IMR-90 (cell line): ENCODE results near the gene SPATA12. TPM values are rescaled to one million over a fixed set of nuclear protein-coding genes. Genes with fewer than 3 reads are reported as not detected.

ENCODE experiments used
- ATAC-seq: fragments of 200-7000 bp; cut with Tn5 transposase; 2 replicates; pipeline ENCODE4 v1.9.1; 2020; ENCODE audit warnings: low read depth, mild to moderate bottlenecking, moderate library complexity
- BruUV-seq: library from RNA; stranded (reverse); fragments of 400-500 nt; replicated peaks from 2 replicates; lab custom pipeline; 2021; lab: Mats Ljungman, UMichigan
- CTCF ChIA-PET: fragments of 300-600 bp; formaldehyde crosslinking; extraction: SDS; loops from one replicate; lab custom pipeline; 2021; ENCODE audit warnings: antibody characterized with exemption; lab: Yijun Ruan, JAX
- POLR2A ChIA-PET: fragments of 300-600 bp; sonication (Branson Sonifier 250); formaldehyde crosslinking; loops from one replicate; lab custom pipeline; 2022; ENCODE audit warnings: antibody characterized with exemption; ENCODE audit not compliant: unreplicated experiment; lab: Charles Lee
- DNase-seq: peaks from one replicate; pipeline ENCODE4 v3.0.0; 2013
- H2AFZ ChIP-seq: replicated peaks from 2 replicates; pipeline ENCODE3; 2013; ENCODE audit warnings: low read length, mild to moderate bottlenecking; ENCODE audit not compliant: poor library complexity
- H2AK5ac ChIP-seq: 2 replicates; pipeline ENCODE4 v1.6.1; 2013; ENCODE audit warnings: low read depth, low read length, inconsistent platforms
- H2AK9ac ChIP-seq: replicated peaks from 2 replicates; pipeline ENCODE3; 2013; ENCODE audit warnings: mild to moderate bottlenecking, low read depth, low read length, moderate library complexity; ENCODE audit not compliant: poor library complexity
- H2BK120ac ChIP-seq: 2 replicates; pipeline ENCODE4 v1.6.1; 2013; ENCODE audit warnings: low read depth, low read length, inconsistent platforms
- H2BK15ac ChIP-seq: 3 replicates; pipeline ENCODE4 v1.6.1; 2013; ENCODE audit warnings: low read depth, low read length, inconsistent platforms
- H2BK20ac ChIP-seq: 2 replicates; pipeline ENCODE4 v1.6.1; 2013; ENCODE audit warnings: low read depth, mild to moderate bottlenecking, inconsistent platforms, low read length, moderate library complexity
- H2BK5ac ChIP-seq: 2 replicates; pipeline ENCODE4 v1.6.1; 2013; ENCODE audit warnings: mild to moderate bottlenecking, low read depth, low read length, inconsistent platforms; ENCODE audit not compliant: poor library complexity, severe bottlenecking
- H3K14ac ChIP-seq: replicated peaks from 2 replicates; pipeline ENCODE4 v1.6.1; 2013; ENCODE audit warnings: low read depth, low read length, inconsistent platforms
- H3K18ac ChIP-seq: 2 replicates; pipeline ENCODE4 v1.6.1; 2013; ENCODE audit warnings: low read depth, low read length, control low read depth
- H3K23ac ChIP-seq: 2 replicates; pipeline ENCODE4 v1.6.1; 2013; ENCODE audit warnings: low read depth, low read length, inconsistent platforms
- H3K27ac ChIP-seq: 2 replicates; pipeline ENCODE4 v1.5.1; 2013; ENCODE audit warnings: mild to moderate bottlenecking, control low read depth, low read length; ENCODE audit not compliant: insufficient read depth
- H3K27me3 ChIP-seq: 2 replicates; pipeline ENCODE4 v1.6.1; 2013; ENCODE audit warnings: low read length; ENCODE audit not compliant: control insufficient read depth, insufficient read depth
- H3K36me3 ChIP-seq: 2 replicates; pipeline ENCODE4 v1.6.1; 2013; ENCODE audit warnings: low read length, mixed read lengths; ENCODE audit not compliant: control insufficient read depth, insufficient read depth
- H3K4ac ChIP-seq: 2 replicates; pipeline ENCODE4 v1.6.1; 2013; ENCODE audit warnings: low read depth, low read length, inconsistent platforms
- H3K4me1 ChIP-seq: 2 replicates; pipeline ENCODE4 v1.6.1; 2013; ENCODE audit warnings: low read length, mixed read lengths; ENCODE audit not compliant: control insufficient read depth, insufficient read depth
- H3K4me2 ChIP-seq: 2 replicates; pipeline ENCODE4 v1.6.1; 2013; ENCODE audit warnings: low read depth, mild to moderate bottlenecking, control low read depth, low read length, moderate library complexity
- H3K4me3 ChIP-seq: 2 replicates; pipeline ENCODE4 v1.5.1; 2013; ENCODE audit warnings: low read depth, mild to moderate bottlenecking, control low read depth, low read length, moderate library complexity; ENCODE audit not compliant: insufficient read depth
- H3K56ac ChIP-seq: 2 replicates; pipeline ENCODE4 v1.6.1; 2013; ENCODE audit warnings: low read length, inconsistent platforms; ENCODE audit not compliant: insufficient read depth; ENCODE audit errors: extremely low read depth
- H3K79me1 ChIP-seq, 2 experiments: 2 replicates each; pipeline ENCODE4 v1.6.1; 2013; ENCODE audit warnings: low read length in 2 of 2, inconsistent platforms in 1 of 2, low read depth in 1 of 2
- H3K9ac ChIP-seq: 2 replicates; pipeline ENCODE4 v1.6.1; 2013; ENCODE audit warnings: low read depth, low read length, control low read depth
- H3K9me1 ChIP-seq: 2 replicates; pipeline ENCODE4 v1.6.1; 2013; ENCODE audit warnings: low read length, inconsistent platforms; ENCODE audit not compliant: insufficient read depth
- H3K9me3 ChIP-seq: 2 replicates; pipeline ENCODE4 v1.6.1; 2013; ENCODE audit warnings: low read length; ENCODE audit not compliant: control insufficient read depth, insufficient read depth
- H4K20me1 ChIP-seq: 2 replicates; pipeline ENCODE4 v1.6.1; 2013; ENCODE audit warnings: low read length, inconsistent platforms; ENCODE audit not compliant: insufficient read depth
- H4K5ac ChIP-seq: 2 replicates; pipeline ENCODE4 v1.6.1; 2013; ENCODE audit warnings: mild to moderate bottlenecking, low read depth, low read length, control low read depth
- H4K8ac ChIP-seq, 2 experiments: 2 replicates each; pipeline ENCODE4 v1.6.1; 2013; ENCODE audit warnings: low read depth in 2 of 2, low read length in 2 of 2, control low read depth in 1 of 2, inconsistent platforms in 1 of 2
- H4K91ac ChIP-seq: 2 replicates; pipeline ENCODE4 v1.6.1; 2013; ENCODE audit warnings: low read depth, low read length, inconsistent platforms; ENCODE audit not compliant: insufficient read depth
- BHLHE40 ChIP-seq: fragments of 150-350 bp; IDR thresholded peaks from 2 replicates; pipeline ENCODE4 v1.6.1; 2016; ENCODE audit warnings: mild to moderate bottlenecking, low read depth, low read length
- CEBPB ChIP-seq: IDR thresholded peaks from 2 replicates; pipeline ENCODE4 v1.6.1; 2012; ENCODE audit warnings: low read depth, low read length, improper control_type of control experiment
- CHD1 ChIP-seq: IDR thresholded peaks from 2 replicates; pipeline ENCODE4 v1.6.1; 2012; ENCODE audit warnings: low read depth, low read length, improper control_type of control experiment
- FOS ChIP-seq: fragments of 150-350 bp; IDR thresholded peaks from 2 replicates; pipeline ENCODE4 v1.6.1; 2016; ENCODE audit warnings: low read depth, low read length
- MAFK ChIP-seq: IDR thresholded peaks from 2 replicates; pipeline ENCODE4 v1.6.1; 2012; ENCODE audit warnings: low read depth, low read length, improper control_type of control experiment
- MAZ ChIP-seq: IDR thresholded peaks from 2 replicates; pipeline ENCODE4 v1.6.1; 2012; ENCODE audit warnings: low read depth, mild to moderate bottlenecking, low read length, improper control_type of control experiment, moderate library complexity, borderline replicate concordance
- MXI1 ChIP-seq: IDR thresholded peaks from 2 replicates; pipeline ENCODE4 v1.6.1; 2012; ENCODE audit warnings: low read depth, mild to moderate bottlenecking, low read length, moderate library complexity, borderline replicate concordance
- NFE2L2 ChIP-seq: fragments of 150-350 bp; IDR thresholded peaks from 2 replicates; pipeline ENCODE4 v1.6.1; 2016; ENCODE audit warnings: low read depth, mild to moderate bottlenecking, low read length
- POLR2A ChIP-seq: IDR thresholded peaks from 2 replicates; pipeline ENCODE4 v1.6.1; 2012; ENCODE audit warnings: mild to moderate bottlenecking, low read depth, low read length
- RAD21 ChIP-seq: IDR thresholded peaks from 2 replicates; pipeline ENCODE4 v1.6.1; 2012; ENCODE audit warnings: low read length, improper control_type of control experiment
- RCOR1 ChIP-seq: IDR thresholded peaks from 2 replicates; pipeline ENCODE4 v1.6.1; 2012; ENCODE audit warnings: mild to moderate bottlenecking, low read length, improper control_type of control experiment; ENCODE audit not compliant: insufficient replicate concordance
- RFX5 ChIP-seq: IDR thresholded peaks from 2 replicates; pipeline ENCODE4 v1.8.0; 2012; ENCODE audit warnings: low read depth, mild to moderate bottlenecking, low read length, moderate library complexity
- SMC3 ChIP-seq: fragments of 150-350 bp; IDR thresholded peaks from 2 replicates; pipeline ENCODE4 v1.6.1; 2016; ENCODE audit warnings: low read depth, mild to moderate bottlenecking, antibody characterized with exemption, low read length, moderate library complexity
- WGBS, 2 experiments: methylation state at CpG; one replicate each; pipeline versions ENCODE4 v1.1.5 to v1.1.7; 2013; ENCODE audit warnings: missing lambda C conversion rate in 2 of 2; ENCODE audit not compliant: insufficient read length in 1 of 2; ENCODE audit errors: extremely low coverage in 2 of 2; 5-methylcytosine and 5-hydroxymethylcytosine counted together
- dilution Hi-C: fragments of 300-500 bp; cut with HindIII; formaldehyde crosslinking; loops from one replicate; pipeline ENCODE4 v1.14.3; 2018; ENCODE audit warnings: low sequenced_read_pairs; ENCODE audit not compliant: unreplicated experiment
- in situ Hi-C: fragments of 300-500 bp; cut with MboI; formaldehyde crosslinking; loops from 3 replicates; pipeline ENCODE4 v1.14.3; 2019; ENCODE audit warnings: low sequenced_read_pairs, inconsistent platforms, mixed read lengths
- intact Hi-C: fragments of 100-400 bp; cut with micrococcal nuclease; formaldehyde crosslinking; loops from 2 replicates; pipeline ENCODE4 v1.10.0; 2022
- polyA plus RNA-seq, 3 experiments: library from polyadenylated mRNA; depleted of rRNA; stranded (reverse); fragments of >200 nt; gene quantifications; 2 replicates each; pipeline ENCODE4 v1.2.3, GENCODE V29; 2012; ENCODE audit warnings: low replicate concordance in 1 of 3
- total RNA-seq: library from RNA; depleted of rRNA; stranded (reverse); fragments of >200 nt; gene quantifications from 2 replicates; pipeline ENCODE4 v1.2.3, GENCODE V29; 2012
- TF ChIP-seq, protein P1 (sequence below): conservative IDR thresholded peaks from 2 replicates; pipeline ENCODE4 v1.5.1; 2012; ENCODE audit warnings: mild to moderate bottlenecking, low read depth, low read length, improper control_type of control experiment
- TF ChIP-seq, protein P2 (sequence below): fragments of 150-350 bp; IDR thresholded peaks from 2 replicates; pipeline ENCODE4 v1.6.1; 2017; ENCODE audit warnings: mild to moderate bottlenecking, antibody characterized with exemption, low read length, low read depth
- TF ChIP-seq, protein P3 (sequence below): fragments of 150-350 bp; IDR thresholded peaks from 2 replicates; pipeline ENCODE4 v1.6.1; 2016; ENCODE audit warnings: low read depth, mild to moderate bottlenecking, low read length, moderate library complexity, borderline replicate concordance

SPATA12 gene
- total and polyA plus RNA-seq, 2 of the 4 experiments (the other 2 are of a cell fraction) = under 0.01 TPM; not detected in 1

DNA sequence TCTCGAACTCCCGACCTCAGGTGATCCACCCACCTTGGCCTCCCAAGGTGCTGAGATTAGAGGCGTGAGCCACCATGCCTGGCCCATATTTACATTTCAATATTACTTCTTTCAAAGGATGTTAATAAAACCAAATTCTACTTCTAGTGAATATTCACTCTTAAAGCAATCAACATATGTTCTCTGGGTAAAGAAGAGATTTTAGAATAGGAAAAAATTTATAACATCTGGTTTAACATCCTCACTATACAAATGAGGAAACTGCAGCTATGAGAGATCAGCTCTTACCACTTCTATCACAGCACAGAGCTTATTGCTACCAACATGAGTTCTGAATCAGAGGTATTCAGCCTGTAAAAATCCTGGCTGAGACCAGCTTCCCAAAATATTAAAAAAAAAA lies 56.0 kb downstream of the SPATA12 start:
- no peak overlapping the region for H2BK5ac ChIP-seq
- H2BK20ac ChIP-seq = no peak overlapping the region
- no peak overlapping the region for H4K91ac ChIP-seq
- no peak overlapping the region for H4K5ac ChIP-seq
- no peak overlapping the region for H3K9ac ChIP-seq
- no peak overlapping the region for H3K56ac ChIP-seq
- H3K4me3 ChIP-seq = no peak overlapping the region
- peaks cover 4% of the 10 kb centered on the region; the same call in 1 of the 2 replicates for H3K27me3 ChIP-seq
- H3K4ac ChIP-seq = no peak overlapping the region
- dilution Hi-C loops (no loop called here), intact Hi-C loops (no loop called here), in situ Hi-C loops (no loop called here)
- no peak overlapping the region for H2BK120ac ChIP-seq
- no peak overlapping the region for H4K8ac ChIP-seq
- no peak overlapping the region for H2BK15ac ChIP-seq
- ChIA-PET CTCF (interaction anchor here (0.6 kb wide), 2 partner anchors 53 to 82 kb away, joined by 3 to 6 read pairs; no protein-coding TSS in a partner anchor), POLR2A (no interaction called here)
- H3K23ac ChIP-seq = no peak overlapping the region
- TF ChIP-seq, protein P1, sequence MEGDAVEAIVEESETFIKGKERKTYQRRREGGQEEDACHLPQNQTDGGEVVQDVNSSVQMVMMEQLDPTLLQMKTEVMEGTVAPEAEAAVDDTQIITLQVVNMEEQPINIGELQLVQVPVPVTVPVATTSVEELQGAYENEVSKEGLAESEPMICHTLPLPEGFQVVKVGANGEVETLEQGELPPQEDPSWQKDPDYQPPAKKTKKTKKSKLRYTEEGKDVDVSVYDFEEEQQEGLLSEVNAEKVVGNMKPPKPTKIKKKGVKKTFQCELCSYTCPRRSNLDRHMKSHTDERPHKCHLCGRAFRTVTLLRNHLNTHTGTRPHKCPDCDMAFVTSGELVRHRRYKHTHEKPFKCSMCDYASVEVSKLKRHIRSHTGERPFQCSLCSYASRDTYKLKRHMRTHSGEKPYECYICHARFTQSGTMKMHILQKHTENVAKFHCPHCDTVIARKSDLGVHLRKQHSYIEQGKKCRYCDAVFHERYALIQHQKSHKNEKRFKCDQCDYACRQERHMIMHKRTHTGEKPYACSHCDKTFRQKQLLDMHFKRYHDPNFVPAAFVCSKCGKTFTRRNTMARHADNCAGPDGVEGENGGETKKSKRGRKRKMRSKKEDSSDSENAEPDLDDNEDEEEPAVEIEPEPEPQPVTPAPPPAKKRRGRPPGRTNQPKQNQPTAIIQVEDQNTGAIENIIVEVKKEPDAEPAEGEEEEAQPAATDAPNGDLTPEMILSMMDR = no peak
- TF ChIP-seq RCOR1 = no peak
- TF ChIP-seq CEBPB = no peak
- no peak for TF ChIP-seq CHD1
- no peak for TF ChIP-seq RAD21
- no peak for TF ChIP-seq MAFK
- no peak for TF ChIP-seq BHLHE40
- TF ChIP-seq NFE2L2 = no peak
- no peak for TF ChIP-seq FOS
- TF ChIP-seq, protein P2, sequence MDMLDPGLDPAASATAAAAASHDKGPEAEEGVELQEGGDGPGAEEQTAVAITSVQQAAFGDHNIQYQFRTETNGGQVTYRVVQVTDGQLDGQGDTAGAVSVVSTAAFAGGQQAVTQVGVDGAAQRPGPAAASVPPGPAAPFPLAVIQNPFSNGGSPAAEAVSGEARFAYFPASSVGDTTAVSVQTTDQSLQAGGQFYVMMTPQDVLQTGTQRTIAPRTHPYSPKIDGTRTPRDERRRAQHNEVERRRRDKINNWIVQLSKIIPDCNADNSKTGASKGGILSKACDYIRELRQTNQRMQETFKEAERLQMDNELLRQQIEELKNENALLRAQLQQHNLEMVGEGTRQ = no peak
- TF ChIP-seq, protein P3, sequence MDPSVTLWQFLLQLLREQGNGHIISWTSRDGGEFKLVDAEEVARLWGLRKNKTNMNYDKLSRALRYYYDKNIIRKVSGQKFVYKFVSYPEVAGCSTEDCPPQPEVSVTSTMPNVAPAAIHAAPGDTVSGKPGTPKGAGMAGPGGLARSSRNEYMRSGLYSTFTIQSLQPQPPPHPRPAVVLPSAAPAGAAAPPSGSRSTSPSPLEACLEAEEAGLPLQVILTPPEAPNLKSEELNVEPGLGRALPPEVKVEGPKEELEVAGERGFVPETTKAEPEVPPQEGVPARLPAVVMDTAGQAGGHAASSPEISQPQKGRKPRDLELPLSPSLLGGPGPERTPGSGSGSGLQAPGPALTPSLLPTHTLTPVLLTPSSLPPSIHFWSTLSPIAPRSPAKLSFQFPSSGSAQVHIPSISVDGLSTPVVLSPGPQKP = no peak
- no peak for TF ChIP-seq MXI1
- no peak for TF ChIP-seq POLR2A
- TF ChIP-seq SMC3 = no peak
- no peak for TF ChIP-seq MAZ
- no peak for TF ChIP-seq RFX5
- no peak for DNase-seq
- H3K79me1 ChIP-seq = no peaks in the 10 kb centered on the region
- H3K9me3 ChIP-seq = no peaks in the 10 kb centered on the region
- ATAC-seq = no peak
- H3K27ac ChIP-seq = no peak overlapping the region
- H2AFZ ChIP-seq = no peak overlapping the region
- no peak overlapping the region for H3K18ac ChIP-seq
- H3K4me2 ChIP-seq = no peak overlapping the region
- no TSS peak for BruUV-seq
- H2AK9ac ChIP-seq = no peak overlapping the region
- no CpG with 5 or more reads among the region's 3 CpGs for WGBS, 2 experiments
- H3K14ac ChIP-seq = no peak overlapping the region
- H3K9me1 ChIP-seq = no peaks in the 10 kb centered on the region
- no peaks in the 10 kb centered on the region for H3K4me1 ChIP-seq
- H4K20me1 ChIP-seq = no peaks in the 10 kb centered on the region
- H2AK5ac ChIP-seq = no peak overlapping the region
- no peaks in the 10 kb centered on the region for H3K36me3 ChIP-seq
